Prostate gland (tissue), 2 donors: ENCODE measurements around the gene DLGAP4.

Source experiments
- POLR2A ChIP-seq: fragments of 450-650 bp; IDR thresholded peaks from one replicate; pipeline ENCODE4 v1.6.1; 2016; ENCODE audit warnings: antibody characterized with exemption, mild to moderate bottlenecking
- POLR2AphosphoS5 ChIP-seq: sonication (generic); formaldehyde crosslinking; IDR thresholded peaks from one replicate; pipeline ENCODE4 v1.6.1; 2017; ENCODE audit warnings: antibody characterized with exemption
- TF ChIP-seq, protein P1 (sequence below), 4 experiments: fragments of 200-600 bp in 2 of 4; fragments of 450-650 bp in 2 of 4; sonication (generic) in 2 of 4; IDR thresholded peaks; 1 replicate in 3 of 4; 2 replicates in 1 of 4; pipeline ENCODE4 v1.5.1; 2016 to 2019; ENCODE audit warnings: antibody characterized with exemption in 4 of 4, mild to moderate bottlenecking in 2 of 4, moderate library complexity in 2 of 4

DNA sequence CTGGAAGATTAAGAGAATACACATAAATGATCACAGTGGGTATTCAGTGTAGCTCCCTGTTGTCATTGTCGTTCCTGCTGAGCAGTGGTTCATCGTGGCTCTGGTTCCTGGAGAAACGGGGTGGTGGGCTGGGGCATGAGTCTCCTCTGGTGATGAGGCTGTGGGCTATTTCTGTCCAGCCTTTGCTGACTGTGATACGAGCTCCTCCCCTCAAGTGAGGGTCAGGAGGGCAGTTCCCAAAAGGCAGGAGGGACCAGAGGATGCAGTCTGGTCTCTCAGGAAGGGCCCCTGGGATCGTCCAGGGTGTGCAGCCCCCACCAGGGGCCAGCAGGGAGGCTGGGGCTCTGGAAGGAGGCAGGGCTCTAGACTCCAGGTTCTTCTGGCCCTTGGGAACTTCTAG lies 31.1 kb upstream of the DLGAP4 start:
- TF ChIP-seq POLR2AphosphoS5 (no peak), POLR2A (no peak)
- TF ChIP-seq, protein P1, sequence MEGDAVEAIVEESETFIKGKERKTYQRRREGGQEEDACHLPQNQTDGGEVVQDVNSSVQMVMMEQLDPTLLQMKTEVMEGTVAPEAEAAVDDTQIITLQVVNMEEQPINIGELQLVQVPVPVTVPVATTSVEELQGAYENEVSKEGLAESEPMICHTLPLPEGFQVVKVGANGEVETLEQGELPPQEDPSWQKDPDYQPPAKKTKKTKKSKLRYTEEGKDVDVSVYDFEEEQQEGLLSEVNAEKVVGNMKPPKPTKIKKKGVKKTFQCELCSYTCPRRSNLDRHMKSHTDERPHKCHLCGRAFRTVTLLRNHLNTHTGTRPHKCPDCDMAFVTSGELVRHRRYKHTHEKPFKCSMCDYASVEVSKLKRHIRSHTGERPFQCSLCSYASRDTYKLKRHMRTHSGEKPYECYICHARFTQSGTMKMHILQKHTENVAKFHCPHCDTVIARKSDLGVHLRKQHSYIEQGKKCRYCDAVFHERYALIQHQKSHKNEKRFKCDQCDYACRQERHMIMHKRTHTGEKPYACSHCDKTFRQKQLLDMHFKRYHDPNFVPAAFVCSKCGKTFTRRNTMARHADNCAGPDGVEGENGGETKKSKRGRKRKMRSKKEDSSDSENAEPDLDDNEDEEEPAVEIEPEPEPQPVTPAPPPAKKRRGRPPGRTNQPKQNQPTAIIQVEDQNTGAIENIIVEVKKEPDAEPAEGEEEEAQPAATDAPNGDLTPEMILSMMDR (IDR thresholded peaks at IDR 0.05), result no peak
